GM21447 (cell line): Measurements from ENCODE around the gene FABP2.
"Not testable (repeated sequence)": the region's sequence is repeated elsewhere in the genome, so short reads cannot be mapped to it uniquely, and the experiment has no call there.

Source experiments
- ATAC-seq: cut with Tn5 transposase; IDR thresholded peaks from one replicate; pipeline ENCODE4 v1.9.1; 2021; ENCODE audit not compliant: unreplicated experiment

FABP2 gene

DNA sequence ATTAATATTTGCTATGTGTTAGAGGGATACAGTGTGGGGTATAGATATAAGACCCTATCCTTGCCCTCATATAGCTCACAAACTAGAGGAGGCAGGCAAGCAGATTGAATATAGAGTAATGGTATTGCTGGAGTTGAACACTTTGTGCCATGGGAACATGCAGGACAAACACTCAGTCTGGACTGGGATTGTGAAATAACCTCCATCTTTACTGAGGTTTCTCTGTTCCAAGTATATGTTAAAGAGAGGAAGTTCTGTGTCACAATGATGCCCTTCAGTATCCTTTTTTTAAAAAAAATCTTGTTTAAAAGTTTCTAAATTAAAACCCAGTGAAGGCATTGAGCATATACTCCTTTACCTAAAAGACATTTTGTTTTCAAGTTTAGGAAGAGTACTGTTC is 8.7 kb downstream of the FABP2 start:
- ATAC-seq = no peak

DNA sequence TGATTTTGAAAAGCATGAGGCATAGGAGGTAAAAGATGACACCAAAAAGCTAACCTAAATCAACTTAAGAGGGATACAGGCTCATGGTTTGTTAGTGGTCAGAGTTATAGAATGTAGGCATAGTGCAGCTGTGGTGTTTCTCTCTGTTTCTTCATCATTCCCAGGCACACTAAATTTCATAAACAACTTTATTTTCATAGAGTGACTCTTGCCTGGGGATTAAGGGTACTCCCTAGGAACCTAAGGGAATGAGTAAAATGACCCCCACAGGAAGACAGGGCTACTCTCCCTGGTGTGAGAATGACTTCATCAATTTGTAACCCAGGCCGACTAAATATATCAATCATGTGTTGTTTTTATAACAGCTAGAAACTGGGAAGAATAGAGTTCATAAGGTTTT is 11.1 kb downstream of the FABP2 start:
- ATAC-seq = no peak

DNA sequence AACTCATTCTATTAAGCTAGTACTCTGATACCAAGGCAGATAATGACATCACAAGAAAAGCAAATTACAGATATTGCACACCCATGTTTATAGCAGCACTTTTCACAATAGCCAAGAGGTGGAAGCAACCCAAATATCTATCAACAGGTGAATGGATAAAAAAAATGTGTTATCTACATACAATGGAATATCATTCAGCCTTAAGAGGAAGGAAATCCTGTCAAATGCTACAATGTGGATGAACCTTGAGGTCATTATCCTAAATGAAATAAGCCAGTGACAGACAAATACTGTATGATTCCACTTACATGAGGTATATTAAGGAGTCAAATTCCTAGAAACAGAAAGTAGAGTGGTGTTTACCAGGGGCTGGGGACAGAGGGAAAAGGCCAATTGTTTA is 14.3 kb downstream of the FABP2 start:
- no peak for ATAC-seq

- no peak for ATAC-seq
These were observed 17.5 kb downstream of the FABP2 start for GRCh38 chr4:119304431-119304830.

DNA sequence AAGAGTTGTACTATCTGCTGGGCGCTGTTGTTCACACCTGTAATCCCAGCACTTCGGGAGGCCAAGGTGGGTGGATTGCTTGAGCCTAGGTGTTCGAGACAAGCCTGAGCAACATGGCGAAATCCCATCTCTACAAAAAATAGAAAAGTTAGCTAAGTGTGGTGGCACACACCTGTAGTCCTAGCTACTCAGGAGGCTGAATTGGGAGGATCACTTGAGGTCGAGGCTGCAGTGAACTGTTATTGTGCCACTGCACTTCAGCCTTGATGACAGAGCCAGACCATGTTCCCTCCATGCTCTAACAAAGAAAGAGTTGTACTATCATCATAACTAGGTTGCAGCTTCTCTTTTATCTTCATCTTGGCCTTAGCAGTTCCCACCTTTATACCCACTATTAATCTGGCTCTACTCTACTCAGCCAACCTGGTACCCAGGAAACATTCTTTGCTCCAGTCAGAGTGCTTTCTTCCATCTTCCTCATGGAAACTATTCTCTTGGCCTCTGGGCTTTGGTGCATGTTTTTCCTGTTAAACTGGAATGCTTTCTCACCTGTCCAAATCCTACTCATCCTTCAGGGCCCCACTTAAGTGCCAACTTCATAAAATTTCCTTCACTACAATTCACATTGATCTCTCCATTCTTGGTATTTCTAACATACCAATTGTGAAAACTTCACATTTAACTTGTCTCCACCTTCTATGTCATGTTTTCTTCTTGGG is 18.2 kb downstream of the FABP2 start:
- no peak for ATAC-seq

- no peak for ATAC-seq
These were observed 19.7 kb downstream of the FABP2 start for GRCh38 chr4:119302073-119302832.

DNA sequence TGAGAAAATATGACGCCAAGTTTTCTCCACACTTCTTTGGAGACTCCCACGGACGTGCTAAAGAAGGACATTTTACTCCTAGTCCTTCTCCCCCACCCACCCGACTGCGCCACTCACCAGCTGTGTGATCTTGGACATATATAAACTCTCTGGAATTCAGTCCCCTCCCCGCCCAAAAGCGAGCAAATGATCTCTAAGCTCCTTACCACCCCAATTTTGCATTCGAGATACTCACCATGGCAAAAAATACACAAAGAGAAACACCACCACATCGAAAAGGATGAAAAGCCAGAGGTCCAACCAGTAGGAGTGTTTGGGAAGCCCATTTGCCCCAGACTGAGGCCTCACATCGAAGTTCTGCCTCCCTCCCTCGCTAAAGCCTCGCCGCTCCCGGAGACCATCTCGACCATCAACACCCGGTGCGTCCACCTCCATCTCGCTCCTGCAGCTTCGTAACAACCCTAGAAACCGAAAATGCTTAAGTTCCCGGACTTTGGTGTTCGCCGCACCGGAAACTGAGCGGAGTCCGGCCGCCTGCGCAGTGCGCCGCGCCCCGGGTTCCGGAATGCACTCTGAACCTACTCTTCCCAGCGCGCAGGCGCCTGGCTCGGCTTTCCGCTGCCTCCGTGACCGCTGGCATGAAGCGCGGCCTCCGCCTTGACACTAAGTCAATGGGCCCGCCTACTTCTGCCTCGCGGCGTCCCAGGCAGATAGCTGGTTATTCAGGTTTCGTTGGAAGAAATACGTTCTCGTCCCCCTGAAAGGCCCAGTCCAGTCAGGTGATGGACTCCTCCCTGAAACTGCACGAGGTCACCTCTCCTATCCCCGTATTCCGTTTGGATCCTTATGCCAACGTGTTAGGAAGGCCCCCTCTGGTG is 21.6 kb downstream of the FABP2 start:
- ATAC-seq = peak; percentile 93

DNA sequence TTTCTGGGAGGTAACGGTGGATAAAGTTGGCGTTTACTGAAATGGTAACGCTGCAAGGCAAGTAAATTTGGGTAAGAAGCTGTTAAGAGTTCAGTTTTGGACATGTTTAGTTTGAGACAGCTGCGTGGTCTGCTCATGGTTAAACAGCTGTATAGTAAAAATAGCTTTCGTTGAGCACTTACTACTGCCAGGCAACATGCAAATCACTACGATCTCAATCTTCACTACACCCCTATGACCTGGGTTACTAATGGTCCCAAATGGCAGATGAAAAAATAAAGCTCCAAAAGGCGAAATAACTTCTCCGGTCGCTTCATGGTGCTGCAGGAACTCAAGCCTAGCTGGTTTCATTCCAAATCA is 22.2 kb downstream of the FABP2 start:
- peak; percentile 63 for ATAC-seq

- no peak for ATAC-seq
These were observed 22.7 kb downstream of the FABP2 start for GRCh38 chr4:119299260-119299671.

DNA sequence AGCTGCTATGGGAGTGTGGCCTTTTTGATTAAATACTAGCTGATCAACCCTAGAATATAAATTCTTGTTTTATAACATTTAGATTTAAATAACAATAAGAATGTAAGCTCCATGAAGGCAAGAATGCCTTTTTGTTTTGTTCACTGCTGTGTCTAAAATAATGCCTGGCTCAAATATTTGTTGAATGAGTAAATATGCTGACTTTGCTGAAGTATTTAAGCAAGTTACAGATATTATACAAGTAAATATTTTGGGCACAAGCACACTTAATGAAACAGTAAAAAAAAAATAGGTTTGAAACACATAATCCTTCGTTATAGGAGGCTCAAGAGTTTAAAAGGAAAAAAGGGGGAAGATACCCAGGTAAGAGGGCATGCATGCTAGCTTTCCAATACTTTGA is 24.1 kb downstream of the FABP2 start:
- ATAC-seq = no peak

GRCh38 chr4:119296356-119296755 is 25.6 kb downstream of the FABP2 start:
- ATAC-seq = no peak

- no peak for ATAC-seq
These were observed 31.3 kb downstream of the FABP2 start for GRCh38 chr4:119290598-119290997.

DNA sequence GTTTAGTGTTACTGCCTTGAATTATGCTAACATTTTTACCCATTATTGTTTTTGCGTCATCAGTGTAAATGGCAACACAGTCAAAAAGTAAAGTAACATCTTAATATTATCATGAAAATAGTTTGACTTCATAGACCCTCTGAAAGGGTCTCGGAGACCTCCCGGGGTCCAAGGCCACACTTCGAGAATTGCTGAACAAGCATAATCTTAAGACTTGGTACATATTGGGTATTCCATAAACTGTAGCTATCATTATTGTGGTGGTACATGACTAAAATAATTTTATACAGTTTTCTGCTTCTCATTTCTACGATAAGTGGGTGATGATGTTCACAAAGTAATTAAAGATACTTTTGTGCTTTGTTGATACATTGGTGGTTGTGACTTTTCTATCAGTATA is 32.6 kb downstream of the FABP2 start:
- no peak for ATAC-seq

- ATAC-seq = no peak
These were observed 35.4 kb downstream of the FABP2 start for GRCh38 chr4:119286377-119287002.

- peak; percentile 70 for ATAC-seq
These were observed 36.8 kb downstream of the FABP2 start for GRCh38 chr4:119284876-119285780.

GRCh38 chr4:119281393-119281792 is 40.5 kb downstream of the FABP2 start:
- no peak for ATAC-seq

- ATAC-seq = not testable (repeated sequence)
These were observed 42.0 kb downstream of the FABP2 start for GRCh38 chr4:119279945-119280344.

- not testable (repeated sequence) for ATAC-seq
These were observed 42.4 kb downstream of the FABP2 start for GRCh38 chr4:119279541-119279940.

- ATAC-seq = no peak
These were observed 50.4 kb downstream of the FABP2 start for GRCh38 chr4:119271361-119272085.
